ENCODE results near the gene CCDC69. TPM values are rescaled to one million over a fixed set of nuclear protein-coding genes. Genes with fewer than 3 reads are reported as not detected.
"Not testable (repeated sequence)": the region's sequence is repeated elsewhere in the genome, so short reads cannot be mapped to it uniquely, and the experiment has no call there.

The CCDC69 gene
- total RNA-seq, 2 experiments from 2014 or later: 119 to 123 TPM

DNA sequence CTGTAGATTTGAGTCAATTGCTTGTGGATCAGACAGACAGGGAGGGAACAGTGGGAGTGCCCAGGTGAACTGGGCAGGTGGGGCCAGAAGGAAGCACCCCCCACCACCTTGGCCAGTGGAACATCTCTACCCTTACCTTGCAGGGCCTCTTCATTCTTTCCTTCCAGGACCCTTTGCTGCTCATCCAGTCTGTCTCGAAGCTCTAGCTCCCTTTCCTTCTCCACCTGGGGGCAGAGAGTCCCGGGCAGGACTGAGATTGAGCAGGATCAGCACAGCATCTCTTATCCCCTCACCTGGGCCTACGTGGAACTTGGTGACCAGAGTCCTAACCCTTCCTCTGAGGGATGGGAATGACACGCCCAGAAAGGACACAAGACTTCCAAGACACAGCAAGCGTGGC lies 25.0 kb downstream of the CCDC69 start:
- no peak overlapping the region for H3K4me3 ChIP-seq (ENCODE audit: low read depth, low read length, poor library complexity, severe bottlenecking)
- no peaks in the 10 kb centered on the region; the same call in 1 of the 2 replicates for H3K79me2 ChIP-seq (ENCODE audit: insufficient read depth, low read depth, low read length)
- intact Hi-C loops (cut with micrococcal nuclease; ENCODE audit: unreplicated experiment): no loop called here
- H3K27ac ChIP-seq (ENCODE audit: low read depth, low read length, poor library complexity, severe bottlenecking): peak overlapping the region; percentile 25
- ChIA-PET CTCF (ENCODE audit: unreplicated experiment) (no interaction called here), POLR2A (interaction anchor here (0.6 to 3.0 kb wide), 7 partner anchors 9 to 701 kb away, joined by 3 to 26 read pairs (median 3); partner anchors contain the start of gene GM2A)
- H3K36me3 ChIP-seq (ENCODE audit: insufficient read depth, low read length): peaks cover 77% of the 10 kb centered on the region
- no peaks in the 10 kb centered on the region for H3K9me2 ChIP-seq (ENCODE audit: insufficient read depth, low read length)
- TF ChIP-seq EZH2phosphoT487 (IDR thresholded peaks at IDR 0.05; ENCODE audit: borderline replicate concordance, low read depth, low read length): no peak
- TF ChIP-seq CTCF (conservative IDR thresholded peaks at IDR 0.05; ENCODE audit: low read length): no peak
- no peak overlapping the region for H2AFZ ChIP-seq (ENCODE audit: low read length)
- no peaks in the 10 kb centered on the region for H4K20me1 ChIP-seq (ENCODE audit: insufficient read depth, low read length)
- DNase-seq (ENCODE audit: low spot score): no peak
- no TSS peak for BruUV-seq (replicated peaks)
- peaks cover 60% of the 10 kb centered on the region for H3K4me1 ChIP-seq (ENCODE audit: insufficient read depth, low read length, poor library complexity, severe bottlenecking)
- peaks cover 6% of the 10 kb centered on the region; the same call in 1 of the 2 replicates for H3K9me3 ChIP-seq (ENCODE audit: low read length)
- H3K4me2 ChIP-seq (ENCODE audit: low read length): no peak overlapping the region

GRCh38 chr5:151197291-151197600 lies 26.6 kb downstream of the CCDC69 start:
- Histone ChIP-seq H3K36me3 (ENCODE audit: insufficient read depth, low read length) (peaks cover 83% of the 10 kb centered on the region), H3K9me3 (ENCODE audit: low read length) (peaks cover 22% of the 10 kb centered on the region), H3K27ac (ENCODE audit: low read depth, low read length, poor library complexity, severe bottlenecking) (peak overlapping the region; percentile 92), H3K4me2 (ENCODE audit: low read length) (peak overlapping the region; percentile 65), H3K4me3 (ENCODE audit: low read depth, low read length, poor library complexity, severe bottlenecking) (peak overlapping the region; percentile 19), H3K4me1 (ENCODE audit: insufficient read depth, low read length, poor library complexity, severe bottlenecking) (peaks cover 51% of the 10 kb centered on the region)
- H3K79me2 ChIP-seq (ENCODE audit: insufficient read depth, low read depth, low read length); H4K20me1 ChIP-seq (ENCODE audit: insufficient read depth, low read length); H2AFZ ChIP-seq (ENCODE audit: low read length); DNase-seq (ENCODE audit: low spot score); H3K9me2 ChIP-seq (ENCODE audit: insufficient read depth, low read length); BruUV-seq (replicated peaks); CTCF ChIA-PET (ENCODE audit: unreplicated experiment): not testable (repeated sequence)
- intact Hi-C loops (cut with micrococcal nuclease; ENCODE audit: unreplicated experiment): loop anchor here (2.0 kb wide), 1 partner anchor 60 kb away; no protein-coding TSS in a partner anchor
- POLR2A ChIA-PET: interaction anchor here (1.3 to 3.0 kb wide), 3 partner anchors 16 to 56 kb away, joined by 3 to 26 read pairs (median 5); partner anchors contain the start of genes CCDC69 and GM2A

- H3K9me2 ChIP-seq (ENCODE audit: insufficient read depth, low read length): no peaks in the 10 kb centered on the region
- ChIA-PET CTCF (ENCODE audit: unreplicated experiment) (no interaction called here), POLR2A (interaction anchor here (1.3 to 3.0 kb wide), 2 partner anchors 16 to 56 kb away, joined by 5 to 26 read pairs; partner anchors contain the start of gene GM2A)
- intact Hi-C loops (cut with micrococcal nuclease; ENCODE audit: unreplicated experiment): loop anchor here (1.0 to 2.0 kb wide), 4 partner anchors 18 to 60 kb away; no protein-coding TSS in a partner anchor
- TF ChIP-seq CTCF (conservative IDR thresholded peaks at IDR 0.05; ENCODE audit: low read length): no peak
- no peak for TF ChIP-seq EZH2phosphoT487 (IDR thresholded peaks at IDR 0.05; ENCODE audit: borderline replicate concordance, low read depth, low read length)
- peak overlapping the region; percentile 65 for H3K4me2 ChIP-seq (ENCODE audit: low read length)
- peaks cover 27% of the 10 kb centered on the region for H3K9me3 ChIP-seq (ENCODE audit: low read length)
- no peaks in the 10 kb centered on the region for H4K20me1 ChIP-seq (ENCODE audit: insufficient read depth, low read length)
- no peak overlapping the region; the same call in 1 of the 2 replicates for H2AFZ ChIP-seq (ENCODE audit: low read length)
- peak overlapping the region; percentile 25 for H3K4me3 ChIP-seq (ENCODE audit: low read depth, low read length, poor library complexity, severe bottlenecking)
- H3K27ac ChIP-seq (ENCODE audit: low read depth, low read length, poor library complexity, severe bottlenecking): peak overlapping the region; percentile 92
- peaks cover 3% of the 10 kb centered on the region; the same call in 1 of the 2 replicates for H3K79me2 ChIP-seq (ENCODE audit: insufficient read depth, low read depth, low read length)
- BruUV-seq (replicated peaks): no TSS peak
- H3K4me1 ChIP-seq (ENCODE audit: insufficient read depth, low read length, poor library complexity, severe bottlenecking): peaks cover 55% of the 10 kb centered on the region
- H3K36me3 ChIP-seq (ENCODE audit: insufficient read depth, low read length): peaks cover 85% of the 10 kb centered on the region
- peak; percentile 96 for DNase-seq (ENCODE audit: low spot score)
Observed at GRCh38 chr5:151196556-151197290, 27.2 kb downstream of the CCDC69 start.

All from OCI-LY7 (cell line).